ENCODE measurements around the gene LCP1. TPM values are rescaled to one million over a fixed set of nuclear protein-coding genes. Genes with fewer than 3 reads are reported as not detected.

Gene LCP1
- total and polyA plus RNA-seq, 2 of the 13 experiments (the other 11 are each of a cell fraction or from before 2014, with no cell fraction given), result 1.6 TPM

DNA sequence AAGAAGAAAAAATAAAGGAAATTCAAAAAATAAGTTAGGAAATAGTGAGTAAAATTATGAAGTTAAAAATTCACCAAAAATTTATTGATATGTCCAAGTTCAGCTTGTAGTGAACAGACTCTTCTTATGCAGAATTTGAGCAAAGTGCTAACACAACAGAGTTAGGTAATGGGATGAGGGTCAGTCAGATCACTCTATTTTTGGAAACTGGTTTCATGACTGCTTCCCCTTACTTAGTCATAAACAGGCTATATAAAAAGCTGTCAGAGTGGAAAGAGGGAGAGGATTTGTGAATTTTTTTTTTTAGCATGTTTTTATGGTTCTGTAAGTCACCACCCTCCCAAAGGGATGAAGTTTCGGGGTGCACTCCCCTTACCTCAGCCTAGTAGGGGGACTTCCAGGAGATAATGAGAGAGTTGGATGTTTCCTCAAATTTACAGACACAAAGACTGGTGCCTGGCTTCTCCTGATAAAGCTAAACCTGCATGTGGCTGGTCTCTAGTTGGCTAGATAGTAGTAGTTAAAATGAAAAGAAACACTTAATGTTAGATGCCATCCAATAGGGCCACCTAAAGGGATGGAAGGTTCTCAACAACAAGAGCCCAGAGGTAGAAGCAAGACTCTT lies 81.7 kb downstream of the LCP1 start:
- POLR2A ChIA-PET, result interaction anchor here (1.2 kb wide), 1 partner anchor 9 kb away, joined by 3 read pairs; no protein-coding TSS in a partner anchor
- peaks cover 89% of the 10 kb centered on the region for H3K4me1 ChIP-seq (ENCODE audit: insufficient read depth, low read length)
- 0 out of 2 replicates have a peak, but pooled peaks cover 2% of the 10 kb centered on the region for H4K20me1 ChIP-seq (ENCODE audit: insufficient read depth, low read length)
- H3K36me3 ChIP-seq (replicated peaks in 1 of 2; ENCODE audit: control insufficient read depth in 1 of 2, insufficient read depth in 2 of 2, low read length in 2 of 2), result peaks cover 13 to 26% of the 10 kb centered on the region in 2 experiments
- DNase-seq (ENCODE audit: low spot score) (no peak), FAIRE-seq (no peak), ATAC-seq (no peak)
- in situ Hi-C loops (cut with HindIII; ENCODE audit: extremely low pct_ligation_motif_present, low pct_unique_long_range_greater_than_20kb) (no loop called here), intact Hi-C loops (cut with micrococcal nuclease; ENCODE audit: unreplicated experiment) (no loop called here)
- no peaks in the 10 kb centered on the region for H3K9me3 ChIP-seq (ENCODE audit: low read length)
- no peaks in the 10 kb centered on the region for H3K27me3 ChIP-seq (ENCODE audit: control insufficient read depth in 1 of 2, insufficient read depth in 2 of 2, low read length in 2 of 2)
- no peak overlapping the region for H3K27ac ChIP-seq (ENCODE audit: extremely low read length, insufficient read depth, low read length)
- H3K79me2 ChIP-seq (ENCODE audit: insufficient read depth, low read length), result peaks cover 95% of the 10 kb centered on the region
- WGBS (ENCODE audit: low lambda C conversion rate), result 100% methylated on average over 1 of the region's 1 CpG
- TF ChIP-seq TCF12 (IDR thresholded peaks at IDR 0.05) (no peak), TCF12 (CRISPR knock-in tag; IDR thresholded peaks at IDR 0.05) (no peak), ZSCAN30 (CRISPR knock-in tag; IDR thresholded peaks at IDR 0.05) (no peak), MEF2D (CRISPR knock-in tag; IDR thresholded peaks at IDR 0.05) (peak; percentile 62; the same call in 1 of the 2 replicates), ZNF251 (CRISPR knock-in tag; IDR thresholded peaks at IDR 0.05) (no peak), RBFOX2 (IDR thresholded peaks at IDR 0.05; ENCODE audit: low read depth, low read length) (0 out of 2 replicates have a peak, but pooled peaks have one; percentile 22)
- no TSS peak for BruUV-seq (replicated peaks)
- H3K4me2 ChIP-seq (ENCODE audit: low read depth, low read length), result peak overlapping the region; percentile 80
- H3K9ac ChIP-seq (ENCODE audit: insufficient read depth, low read depth, low read length), result no peak overlapping the region
- CTCF ChIA-PET (ENCODE audit: low intra/inter-chr PET ratio, low total read pairs), result no interaction called here
- H2AFZ ChIP-seq (ENCODE audit: low read length), result no peak overlapping the region
- no peak overlapping the region for H3K4me3 ChIP-seq (replicated peaks in 1 of 3; ENCODE audit: insufficient read depth in 1 of 3, low read depth in 2 of 3, low read length in 3 of 3)

DNA sequence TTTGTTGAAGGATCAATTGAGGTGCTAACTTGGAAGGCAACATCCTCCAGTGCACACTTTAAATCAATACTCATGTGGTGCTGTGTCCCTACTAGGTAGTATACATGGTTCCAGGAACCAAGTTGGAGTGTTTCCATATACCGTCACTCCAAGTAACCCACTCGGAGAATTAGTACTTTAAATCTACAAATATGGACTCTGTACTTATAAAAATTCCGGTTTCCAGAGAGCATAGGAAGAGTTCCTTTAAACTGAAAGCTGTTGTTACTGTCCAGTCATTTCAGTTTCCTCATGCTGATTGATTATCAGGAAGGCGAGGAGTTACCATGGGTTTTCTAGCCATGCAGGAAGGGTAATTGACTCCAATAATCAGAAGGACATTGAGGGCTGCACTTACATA lies 84.3 kb downstream of the LCP1 start:
- H3K9ac ChIP-seq (ENCODE audit: insufficient read depth, low read depth, low read length), result no peak overlapping the region
- ATAC-seq, result no peak
- intact Hi-C loops (cut with micrococcal nuclease; ENCODE audit: unreplicated experiment) (no loop called here), in situ Hi-C loops (cut with HindIII; ENCODE audit: extremely low pct_ligation_motif_present, low pct_unique_long_range_greater_than_20kb) (no loop called here)
- H3K36me3 ChIP-seq (replicated peaks in 1 of 2; ENCODE audit: control insufficient read depth in 1 of 2, insufficient read depth in 2 of 2, low read length in 2 of 2), result peaks cover 14 to 28% of the 10 kb centered on the region in 2 experiments
- BruUV-seq (replicated peaks), result no TSS peak
- H3K79me2 ChIP-seq (ENCODE audit: insufficient read depth, low read length), result peaks cover 95% of the 10 kb centered on the region
- no peak overlapping the region for H2AFZ ChIP-seq (ENCODE audit: low read length)
- TF ChIP-seq HNRNPL (IDR thresholded peaks at IDR 0.05; ENCODE audit: low read depth, low read length), result no peak
- 0 out of 2 replicates have a peak, but pooled peaks have one; percentile 17 for TF ChIP-seq RBFOX2 (IDR thresholded peaks at IDR 0.05; ENCODE audit: low read depth, low read length)
- peaks cover 84% of the 10 kb centered on the region for H3K4me1 ChIP-seq (ENCODE audit: insufficient read depth, low read length)
- no peaks in the 10 kb centered on the region for H3K27me3 ChIP-seq (ENCODE audit: control insufficient read depth in 1 of 2, insufficient read depth in 2 of 2, low read length in 2 of 2)
- H4K20me1 ChIP-seq (ENCODE audit: insufficient read depth, low read length), result 0 out of 2 replicates have a peak, but pooled peaks cover 2% of the 10 kb centered on the region
- H3K9me3 ChIP-seq (ENCODE audit: low read length), result no peaks in the 10 kb centered on the region
- 83% methylated on average over 4 of the region's 4 CpGs for WGBS (ENCODE audit: low lambda C conversion rate)
- no peak overlapping the region for H3K4me3 ChIP-seq (replicated peaks in 1 of 3; ENCODE audit: insufficient read depth in 1 of 3, low read depth in 2 of 3, low read length in 3 of 3)
- H3K4me2 ChIP-seq (ENCODE audit: low read depth, low read length), result no peak overlapping the region
- POLR2A ChIA-PET, result no interaction called here
- no peak overlapping the region for H3K27ac ChIP-seq (ENCODE audit: extremely low read length, insufficient read depth, low read length)
- FAIRE-seq, result no peak
- CTCF ChIA-PET (ENCODE audit: low intra/inter-chr PET ratio, low total read pairs), result no interaction called here
- no peak for DNase-seq (ENCODE audit: low spot score)
